Ovary (tissue), 3 donors: ENCODE results near the gene MIP.

Experiments used
- EP300 ChIP-seq: sonication (generic); formaldehyde crosslinking; IDR thresholded peaks from one replicate; pipeline ENCODE4 v1.6.1; 2017; ENCODE audit warnings: antibody characterized with exemption
- POLR2A ChIP-seq: fragments of 450-650 bp; IDR thresholded peaks from one replicate; pipeline ENCODE4 v1.6.1; 2017; ENCODE audit warnings: antibody characterized with exemption, mild to moderate bottlenecking, moderate library complexity
- TF ChIP-seq, protein P1 (sequence below), 3 donors: fragments of 450-650 bp in 2 of 3; fragments of 200-600 bp in 1 of 3; IDR thresholded peaks; one replicate each; pipeline versions ENCODE4 v1.5.1 to v1.8.0; 2016 to 2022; ENCODE audit warnings: antibody characterized with exemption in 3 of 3, mild to moderate bottlenecking in 1 of 3
- donor health status: DM: no; HTN: no; CAD: no.

GRCh38 chr12:56468216-56469006 lies 14.0 kb upstream of the MIP start, which contains the start of gene SPRYD4:
- peak; percentile 91 for TF ChIP-seq POLR2A
- TF ChIP-seq, protein P1, sequence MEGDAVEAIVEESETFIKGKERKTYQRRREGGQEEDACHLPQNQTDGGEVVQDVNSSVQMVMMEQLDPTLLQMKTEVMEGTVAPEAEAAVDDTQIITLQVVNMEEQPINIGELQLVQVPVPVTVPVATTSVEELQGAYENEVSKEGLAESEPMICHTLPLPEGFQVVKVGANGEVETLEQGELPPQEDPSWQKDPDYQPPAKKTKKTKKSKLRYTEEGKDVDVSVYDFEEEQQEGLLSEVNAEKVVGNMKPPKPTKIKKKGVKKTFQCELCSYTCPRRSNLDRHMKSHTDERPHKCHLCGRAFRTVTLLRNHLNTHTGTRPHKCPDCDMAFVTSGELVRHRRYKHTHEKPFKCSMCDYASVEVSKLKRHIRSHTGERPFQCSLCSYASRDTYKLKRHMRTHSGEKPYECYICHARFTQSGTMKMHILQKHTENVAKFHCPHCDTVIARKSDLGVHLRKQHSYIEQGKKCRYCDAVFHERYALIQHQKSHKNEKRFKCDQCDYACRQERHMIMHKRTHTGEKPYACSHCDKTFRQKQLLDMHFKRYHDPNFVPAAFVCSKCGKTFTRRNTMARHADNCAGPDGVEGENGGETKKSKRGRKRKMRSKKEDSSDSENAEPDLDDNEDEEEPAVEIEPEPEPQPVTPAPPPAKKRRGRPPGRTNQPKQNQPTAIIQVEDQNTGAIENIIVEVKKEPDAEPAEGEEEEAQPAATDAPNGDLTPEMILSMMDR (IDR thresholded peaks at IDR 0.05) = peak; percentile 8 to 51 (median 30)
- no peak for TF ChIP-seq EP300
